Measurements from ENCODE around the gene CETN2.
"Not testable (repeated sequence)": the region's sequence is repeated elsewhere in the genome, so short reads cannot be mapped to it uniquely, and the experiment has no call there.

CETN2 gene

GRCh38 chrX:152830312-152831305, at the start of gene CETN2, which contains the start of gene NSDHL:
Gene CETN2, minus strand, starts transcription at chrX:152830757. Its CDS starts 47 bp downstream, at chrX:152830710.
Gene NSDHL, plus strand, starts transcription at chrX:152831063. Its CDS starts 15,262 bp downstream, at chrX:152846325.
- peak; percentile 97 for DNase-seq (ENCODE audit: low spot score)
- FAIRE-seq: peak; percentile 97

GRCh38 chrX:152878976-152879755, 48.6 kb upstream of the CETN2 start:
- DNase-seq (ENCODE audit: low spot score) (no peak), FAIRE-seq (no peak)

DNA sequence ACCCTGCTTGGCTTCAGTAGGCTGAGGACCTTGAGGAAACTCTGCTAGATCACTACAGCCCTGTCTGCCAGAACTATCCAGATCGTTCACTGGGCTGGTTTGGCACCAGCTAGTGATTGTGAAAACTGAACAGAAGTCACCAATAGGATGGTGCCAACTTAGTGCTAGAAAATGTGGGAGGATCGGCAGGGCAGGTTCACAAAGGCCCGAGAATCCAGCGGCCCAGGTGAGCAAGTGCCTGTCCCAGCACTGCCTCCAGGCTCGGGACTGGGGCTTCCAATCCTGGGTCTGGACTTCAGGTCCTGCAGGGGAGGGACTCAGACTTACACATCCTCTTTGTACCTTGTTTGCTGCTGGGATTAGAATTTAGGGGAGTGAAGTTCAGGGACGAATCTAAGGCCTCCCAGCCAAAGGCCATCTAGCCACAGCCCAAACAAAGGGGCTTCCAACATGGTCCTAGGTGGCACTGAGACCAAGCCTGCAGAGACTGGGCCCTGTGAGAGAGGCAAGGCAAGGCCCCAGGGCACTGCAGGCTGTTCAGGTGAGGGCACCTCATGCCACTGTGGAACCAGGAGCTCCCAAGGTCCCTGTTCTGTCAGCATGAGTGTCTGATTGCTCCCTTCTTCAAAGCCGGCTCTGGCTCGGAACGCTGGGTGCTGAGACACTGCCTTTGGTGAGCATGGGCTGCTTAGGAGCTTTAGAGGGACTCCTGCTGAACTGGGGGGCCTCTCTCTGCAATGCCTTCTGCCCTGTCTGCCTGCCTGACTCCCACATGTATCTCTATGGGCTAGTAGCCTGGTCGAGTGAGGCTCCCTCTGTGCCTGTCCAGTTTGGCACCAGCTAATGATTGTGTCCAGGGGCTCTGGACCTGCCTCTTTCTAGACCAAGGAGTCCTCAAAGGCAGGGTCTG, 46.6 kb upstream of the CETN2 start:
- DNase-seq (ENCODE audit: low spot score): no peak
- FAIRE-seq: no peak

GRCh38 chrX:152873361-152873760, 42.8 kb upstream of the CETN2 start:
- DNase-seq (ENCODE audit: low spot score) (no peak), FAIRE-seq (no peak)

GRCh38 chrX:152872522-152872921, 42.0 kb upstream of the CETN2 start:
- FAIRE-seq (no peak), DNase-seq (ENCODE audit: low spot score) (no peak)

- DNase-seq (ENCODE audit: low spot score) (no peak), FAIRE-seq (no peak)
These were observed 40.7 kb upstream of the CETN2 start for GRCh38 chrX:152871260-152871659.

DNA sequence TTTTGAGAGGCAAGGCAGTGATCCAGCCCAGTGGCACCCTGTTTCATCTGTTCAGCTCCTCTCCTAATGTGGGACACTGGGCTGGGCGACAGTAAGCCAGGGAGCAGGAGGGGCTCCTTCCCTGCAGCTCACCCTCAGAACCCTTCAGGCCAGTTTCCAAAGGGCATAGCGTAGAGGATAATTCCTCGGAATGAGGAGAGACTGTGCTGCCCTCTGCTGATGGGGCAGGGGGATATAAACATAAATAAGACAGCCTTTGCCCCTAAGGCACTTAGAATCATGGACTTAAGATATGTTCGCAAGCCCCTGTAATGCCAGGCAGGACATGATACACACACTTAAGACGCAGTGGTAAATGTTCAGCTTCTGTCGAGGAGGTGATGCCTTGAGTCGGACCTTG, 39.4 kb upstream of the CETN2 start:
- DNase-seq (ENCODE audit: low spot score) (no peak), FAIRE-seq (no peak)

- FAIRE-seq (no peak), DNase-seq (ENCODE audit: low spot score) (no peak)
These were observed 35.8 kb upstream of the CETN2 start for GRCh38 chrX:152866386-152866785.

- DNase-seq (ENCODE audit: low spot score) (no peak), FAIRE-seq (no peak)
These were observed 34.8 kb upstream of the CETN2 start for GRCh38 chrX:152865232-152865920.

- FAIRE-seq: no peak
- no peak for DNase-seq (ENCODE audit: low spot score)
These were observed 31.3 kb upstream of the CETN2 start for GRCh38 chrX:152861826-152862225.

DNA sequence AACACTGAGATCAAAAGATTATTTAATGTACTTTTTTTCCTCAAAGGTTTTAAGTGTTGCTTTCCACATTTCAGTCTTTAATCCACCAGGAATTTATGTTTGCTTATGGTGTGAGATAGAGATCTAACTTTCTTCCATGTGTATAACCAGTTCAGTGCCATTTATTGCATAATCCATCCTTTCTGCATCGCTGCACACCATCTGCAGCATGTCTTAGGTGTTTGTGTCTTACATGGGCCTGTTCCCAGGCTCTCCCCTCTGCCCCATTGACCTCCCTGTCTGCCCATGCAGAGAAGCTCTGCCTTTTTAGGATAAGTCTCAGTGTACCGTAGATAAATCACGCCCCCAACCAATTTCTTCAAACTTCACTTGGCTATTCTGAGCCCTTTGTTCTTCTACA, 30.6 kb upstream of the CETN2 start:
- DNase-seq (ENCODE audit: low spot score) (no peak), FAIRE-seq (no peak)

GRCh38 chrX:152853986-152854385, 23.4 kb upstream of the CETN2 start:
- FAIRE-seq (no peak), DNase-seq (ENCODE audit: low spot score) (no peak)

GRCh38 chrX:152850465-152850864, 19.9 kb upstream of the CETN2 start:
- FAIRE-seq: no peak
- no peak for DNase-seq (ENCODE audit: low spot score)

GRCh38 chrX:152847281-152847680, 16.7 kb upstream of the CETN2 start:
- FAIRE-seq (no peak), DNase-seq (ENCODE audit: low spot score) (no peak)

DNA sequence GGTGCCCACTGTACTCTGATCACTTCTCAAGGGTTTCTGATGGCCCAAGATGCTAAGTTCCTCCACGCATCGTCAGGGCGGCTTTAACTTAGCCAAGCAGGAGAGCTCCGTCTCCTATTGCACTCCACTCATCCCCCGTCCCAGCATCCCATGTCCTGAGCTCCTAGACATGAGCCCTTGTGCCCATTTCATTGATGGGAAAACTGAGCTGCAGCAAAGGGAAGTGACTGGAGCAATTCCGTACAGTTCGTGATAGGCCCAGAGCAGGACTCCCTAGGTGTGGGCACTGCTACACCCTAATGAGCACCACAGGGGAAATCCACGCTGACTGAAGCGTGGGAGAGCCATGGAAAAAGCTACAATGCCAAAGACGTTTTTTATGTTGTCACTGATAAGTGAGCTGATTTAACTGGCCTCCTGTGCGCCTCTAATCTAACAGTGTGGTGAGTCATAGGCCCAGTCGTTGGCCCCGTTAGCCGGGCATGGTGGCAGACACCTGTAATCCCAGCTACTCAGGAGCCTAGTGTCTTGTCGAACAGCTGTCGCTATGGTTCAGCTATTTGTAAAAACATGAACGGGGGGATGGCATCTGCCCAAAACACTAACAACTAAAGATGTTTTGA, 15.2 kb upstream of the CETN2 start:
- FAIRE-seq (no peak), DNase-seq (ENCODE audit: low spot score) (no peak)

DNA sequence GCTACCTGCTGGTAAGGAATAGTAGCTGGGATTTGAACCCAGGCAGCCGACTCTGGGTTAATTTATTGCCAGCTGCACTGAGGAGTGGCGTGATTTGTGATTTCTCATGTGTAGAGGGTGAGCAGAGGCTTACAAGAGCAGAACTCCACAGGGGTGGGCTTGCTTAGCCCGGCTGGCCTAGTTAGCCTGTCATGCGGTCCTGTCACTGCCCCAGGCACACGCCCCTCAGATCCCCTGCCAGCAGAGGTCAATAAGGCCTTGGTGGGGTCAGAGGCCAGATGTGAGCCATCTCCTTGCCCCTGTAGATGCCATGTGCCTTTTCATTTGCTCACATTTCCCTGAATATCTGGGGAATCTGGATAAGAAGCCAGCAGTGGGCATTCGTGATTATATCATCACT, 13.7 kb upstream of the CETN2 start:
- FAIRE-seq (no peak), DNase-seq (ENCODE audit: low spot score) (no peak)

DNA sequence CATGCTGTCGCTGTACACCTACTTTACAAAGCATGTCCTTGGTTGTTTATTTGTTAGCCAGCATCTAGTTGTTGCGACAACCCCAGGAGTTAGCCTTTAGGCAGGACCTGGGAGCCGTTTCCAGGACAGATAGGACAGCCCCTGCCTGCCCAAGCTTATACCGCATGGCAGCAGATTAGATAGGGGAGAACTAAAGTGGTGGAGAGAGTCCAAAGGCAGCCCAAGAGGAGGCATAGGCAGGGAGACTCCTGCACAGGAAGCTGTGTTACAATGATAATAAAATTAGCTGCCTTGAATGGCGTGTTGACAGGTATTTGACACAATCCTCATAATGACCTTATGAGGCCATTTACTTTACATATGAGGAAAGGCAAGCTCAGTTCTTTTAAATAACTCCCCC, 13.3 kb upstream of the CETN2 start:
- DNase-seq (ENCODE audit: low spot score) (no peak), FAIRE-seq (no peak)

GRCh38 chrX:152842772-152843338, 12.3 kb upstream of the CETN2 start:
- FAIRE-seq (no peak), DNase-seq (ENCODE audit: low spot score) (no peak)

- not testable (repeated sequence) for FAIRE-seq; DNase-seq (ENCODE audit: low spot score)
These were observed 4.9 kb upstream of the CETN2 start for GRCh38 chrX:152835470-152835869.

- no peak for FAIRE-seq
These were observed 2.8 kb upstream of the CETN2 start for GRCh38 chrX:152833378-152833777.

More at GRCh38 chrX:152833378-152833777, 2.8 kb upstream of the CETN2 start:
- DNase-seq (ENCODE audit: low spot score): no peak
